Caco-2 (cell line): ENCODE measurements around the gene RASSF7. TPM values are rescaled to one million over a fixed set of nuclear protein-coding genes. Genes with fewer than 3 reads are reported as not detected.

Source experiments
- BruUV-seq: library from RNA; stranded (reverse); fragments of 400-500 nt; replicated peaks from 2 replicates; lab custom pipeline; 2021; lab: Mats Ljungman, UMichigan
- CTCF ChIA-PET: fragments of 300-600 bp; sonication (Branson Sonifier 250); formaldehyde crosslinking; loops from one replicate; lab custom pipeline; 2022; ENCODE audit warnings: antibody characterized with exemption; lab: Charles Lee
- POLR2A ChIA-PET: fragments of 300-600 bp; sonication (Branson Sonifier 250); formaldehyde crosslinking; loops from one replicate; lab custom pipeline; 2022; ENCODE audit warnings: antibody characterized with exemption; lab: Charles Lee
- DNase-seq, 2 experiments: peaks; one replicate each; pipeline versions ENCODE4 v3.0.0 to v3.0.0-alpha.2; 2020 to 2022
- H3K27me3 ChIP-seq: replicated peaks from 2 replicates; pipeline ENCODE4 v1.6.0; 2011; ENCODE audit warnings: low read length; ENCODE audit not compliant: control insufficient read depth, insufficient read depth
- H3K36me3 ChIP-seq: 2 replicates; pipeline ENCODE4 v1.5.1; 2011; ENCODE audit warnings: low read length; ENCODE audit not compliant: control insufficient read depth, insufficient read depth
- H3K4me1 ChIP-seq: fragments of 250-450 bp; sonication (Bioruptor Pico); 2 replicates; pipeline ENCODE4 v1.5.1; 2020; ENCODE audit warnings: mild to moderate bottlenecking
- H3K4me3 ChIP-seq: 2 replicates; pipeline ENCODE4 v1.5.1; 2011; ENCODE audit warnings: low read depth, mild to moderate bottlenecking, control low read depth, low read length
- H3K9me3 ChIP-seq: fragments of 250-450 bp; sonication (Bioruptor Pico); 2 replicates; pipeline ENCODE4 v1.5.1; 2020; ENCODE audit warnings: mild to moderate bottlenecking, moderate library complexity
- H3K27ac Mint-ChIP-seq: one replicate; pipeline ENCODE4 v1.8.0; 2022; ENCODE audit warnings: mixed read lengths; ENCODE audit not compliant: unreplicated experiment
- H3K27me3 Mint-ChIP-seq: one replicate; pipeline ENCODE4 v1.8.0; 2022; ENCODE audit warnings: mixed read lengths; ENCODE audit not compliant: insufficient read depth, unreplicated experiment
- H3K36me3 Mint-ChIP-seq: one replicate; pipeline ENCODE4 v1.8.0; 2022; ENCODE audit warnings: mild to moderate bottlenecking, mixed read lengths; ENCODE audit not compliant: insufficient read depth, unreplicated experiment
- H3K4me1 Mint-ChIP-seq: one replicate; pipeline ENCODE4 v1.8.0; 2022; ENCODE audit warnings: low read depth, mixed read lengths; ENCODE audit not compliant: unreplicated experiment
- H3K4me3 Mint-ChIP-seq: one replicate; pipeline ENCODE4 v1.8.0; 2022; ENCODE audit warnings: mild to moderate bottlenecking, moderate library complexity, mixed read lengths; ENCODE audit not compliant: unreplicated experiment
- H3K9me3 Mint-ChIP-seq: one replicate; pipeline ENCODE4 v1.8.0; 2022; ENCODE audit warnings: mixed read lengths; ENCODE audit not compliant: unreplicated experiment
- CTCF ChIP-seq, 2 experiments: fragments of 200-600 bp in 1 of 2; IDR thresholded peaks; 1 replicate in 1 of 2; 2 replicates in 1 of 2; pipeline versions ENCODE4 v1.5.1 to v1.8.0; 2011 to 2022; ENCODE audit warnings: antibody characterized with exemption in 1 of 2, control low read depth in 1 of 2, inconsistent platforms in 1 of 2, low read depth in 1 of 2, low read length in 1 of 2, mild to moderate bottlenecking in 1 of 2, moderate library complexity in 1 of 2; ENCODE audit not compliant: insufficient read depth in 1 of 2, severe bottlenecking in 1 of 2, unreplicated experiment in 1 of 2
- intact Hi-C: fragments of 100-400 bp; cut with micrococcal nuclease; formaldehyde crosslinking; loops from one replicate; pipeline ENCODE4 v1.10.0; 2022; ENCODE audit not compliant: unreplicated experiment
- total RNA-seq: library from RNA; stranded (reverse); gene quantifications from 2 replicates; pipeline ENCODE4 v1.2.3, GENCODE V29; 2022

Gene RASSF7
- total RNA-seq, 1 experiment from 2014 or later = 65.5 TPM

- Histone ChIP-seq H3K36me3 (peaks cover 7% of the 10 kb centered on the region), H3K4me1 (peaks cover 9% of the 10 kb centered on the region), H3K27me3 (no peaks in the 10 kb centered on the region), H3K4me3 (no peak overlapping the region), H3K9me3 (no peaks in the 10 kb centered on the region)
- BruUV-seq = no TSS peak
- intact Hi-C loops = no loop called here
- Mint-ChIP-seq H3K27me3 (no peaks in the 10 kb centered on the region), H3K27ac (no peak overlapping the region), H3K4me3 (no peak overlapping the region), H3K9me3 (no peaks in the 10 kb centered on the region), H3K36me3 (peaks cover 96% of the 10 kb centered on the region), H3K4me1 (peaks cover 15% of the 10 kb centered on the region)
- TF ChIP-seq CTCF (IDR thresholded peaks at IDR 0.05; ENCODE audit: insufficient read depth in 1 of 2, low read depth in 1 of 2, low read length in 1 of 2, severe bottlenecking in 1 of 2, unreplicated experiment in 1 of 2) = no peak
- ChIA-PET POLR2A (no interaction called here), CTCF (no interaction called here)
- DNase-seq = no peak
Measured at GRCh38 chr11:592501-592900, 31.7 kb downstream of the RASSF7 start.

- no peak overlapping the region for H3K27ac Mint-ChIP-seq
- H3K4me1 ChIP-seq = peaks cover 5% of the 10 kb centered on the region; the same call in 1 of the 2 replicates
- H3K9me3 ChIP-seq = no peaks in the 10 kb centered on the region
- no peak overlapping the region for H3K4me3 Mint-ChIP-seq
- H3K36me3 Mint-ChIP-seq = peaks cover 96% of the 10 kb centered on the region
- H3K27me3 ChIP-seq = no peaks in the 10 kb centered on the region
- no peak for DNase-seq
- intact Hi-C loops = no loop called here
- ChIA-PET POLR2A (no interaction called here), CTCF (no interaction called here)
- H3K9me3 Mint-ChIP-seq = no peaks in the 10 kb centered on the region
- H3K4me1 Mint-ChIP-seq = peaks cover 11% of the 10 kb centered on the region
- BruUV-seq = no TSS peak
- H3K27me3 Mint-ChIP-seq = no peaks in the 10 kb centered on the region
- H3K4me3 ChIP-seq = no peak overlapping the region
- H3K36me3 ChIP-seq = peaks cover 7% of the 10 kb centered on the region
- no peak for TF ChIP-seq CTCF (IDR thresholded peaks at IDR 0.05; ENCODE audit: insufficient read depth in 1 of 2, low read depth in 1 of 2, low read length in 1 of 2, severe bottlenecking in 1 of 2, unreplicated experiment in 1 of 2)
Measured at GRCh38 chr11:592918-593317, 32.1 kb downstream of the RASSF7 start.

- CTCF ChIA-PET = no interaction called here
- Mint-ChIP-seq H3K4me3 (no peak overlapping the region), H3K9me3 (no peaks in the 10 kb centered on the region), H3K4me1 (peaks cover 7% of the 10 kb centered on the region), H3K36me3 (peaks cover 94% of the 10 kb centered on the region), H3K27me3 (no peaks in the 10 kb centered on the region), H3K27ac (no peak overlapping the region)
- TF ChIP-seq CTCF (IDR thresholded peaks at IDR 0.05; ENCODE audit: insufficient read depth in 1 of 2, low read depth in 1 of 2, low read length in 1 of 2, severe bottlenecking in 1 of 2, unreplicated experiment in 1 of 2) = no peak
- peaks cover under 1% of the 10 kb centered on the region; the same call in 1 of the 2 replicates for H3K4me1 ChIP-seq
- POLR2A ChIA-PET = no interaction called here
- no peak overlapping the region for H3K4me3 ChIP-seq
- intact Hi-C loops = no loop called here
- H3K9me3 ChIP-seq = no peaks in the 10 kb centered on the region
- no TSS peak for BruUV-seq
- no peaks in the 10 kb centered on the region for H3K27me3 ChIP-seq
- DNase-seq = no peak
- H3K36me3 ChIP-seq = peaks cover 7% of the 10 kb centered on the region
Measured at GRCh38 chr11:593347-593746, 32.6 kb downstream of the RASSF7 start.
